Ammon's horn (tissue), 1 donor: ENCODE results near the gene USP17L30.
"Not testable (repeated sequence)": the region's sequence is repeated elsewhere in the genome, so short reads cannot be mapped to it uniquely, and the experiment has no call there.

Source experiments
- DNase-seq: peaks from one replicate; pipeline ENCODE4 v3.0.0-alpha.2; 2016; ENCODE audit warnings: low spot score

The USP17L30 gene, protein sequence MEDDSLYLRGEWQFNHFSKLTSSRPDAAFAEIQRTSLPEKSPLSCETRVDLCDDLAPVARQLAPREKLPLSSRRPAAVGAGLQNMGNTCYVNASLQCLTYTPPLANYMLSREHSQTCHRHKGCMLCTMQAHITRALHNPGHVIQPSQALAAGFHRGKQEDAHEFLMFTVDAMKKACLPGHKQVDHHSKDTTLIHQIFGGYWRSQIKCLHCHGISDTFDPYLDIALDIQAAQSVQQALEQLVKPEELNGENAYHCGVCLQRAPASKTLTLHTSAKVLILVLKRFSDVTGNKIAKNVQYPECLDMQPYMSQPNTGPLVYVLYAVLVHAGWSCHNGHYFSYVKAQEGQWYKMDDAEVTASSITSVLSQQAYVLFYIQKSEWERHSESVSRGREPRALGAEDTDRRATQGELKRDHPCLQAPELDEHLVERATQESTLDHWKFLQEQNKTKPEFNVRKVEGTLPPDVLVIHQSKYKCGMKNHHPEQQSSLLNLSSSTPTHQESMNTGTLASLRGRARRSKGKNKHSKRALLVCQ

GRCh38 chr4:9362829-9363228 is at the start of gene USP17L30:
TSS of gene USP17L30 (plus strand) at chr4:9363129. CDS start at chr4:9363129, 0 bp downstream.
- not testable (repeated sequence) for DNase-seq

DNA sequence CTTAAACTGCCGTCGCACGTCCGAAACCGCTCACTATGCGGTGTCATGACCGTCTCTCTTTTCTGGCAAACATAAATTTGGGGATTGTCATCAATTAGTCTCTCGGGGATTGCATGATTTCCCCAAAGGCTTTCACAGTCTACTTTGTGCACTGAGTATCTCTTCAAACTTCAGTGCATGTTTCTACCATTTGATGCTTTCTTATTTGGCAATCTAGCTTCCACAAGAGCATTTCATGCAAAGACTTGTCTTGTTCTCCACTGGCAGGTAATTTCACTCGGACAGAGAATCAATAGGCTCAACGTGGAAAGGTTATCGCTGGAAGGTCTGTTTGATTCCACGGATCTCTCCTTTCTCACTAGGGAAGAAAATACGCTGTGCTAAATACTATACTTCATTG is 38.7 kb upstream of the USP17L30 start:
- DNase-seq: not testable (repeated sequence)

- DNase-seq: not testable (repeated sequence)
Measured at GRCh38 chr4:9324865-9325264, 38.1 kb upstream of the USP17L30 start, which contains the start of gene USP17L24. TSS of gene USP17L24 (plus strand) at chr4:9325165. CDS start at chr4:9325165, 0 bp downstream.

DNA sequence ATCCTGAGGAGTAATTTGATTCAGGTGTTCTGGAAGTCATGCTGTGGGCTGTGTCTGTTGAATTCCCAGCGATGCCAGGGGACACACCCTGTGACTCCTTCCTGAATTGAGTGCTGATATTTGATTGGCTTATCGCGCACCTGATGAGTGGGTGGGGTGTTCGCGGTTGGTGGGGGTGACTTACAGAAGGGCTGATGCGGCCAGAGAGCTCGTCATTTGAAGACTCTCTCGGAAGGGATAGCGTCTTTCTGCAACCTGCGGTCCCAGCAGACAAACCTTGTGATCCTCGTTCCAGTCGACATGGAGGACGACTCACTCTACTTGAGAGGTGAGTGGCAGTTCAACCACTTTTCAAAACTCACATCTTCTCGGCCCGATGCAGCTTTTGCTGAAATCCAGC is 33.3 kb upstream of the USP17L30 start, which contains the start of gene USP17L25:
Gene USP17L25 (plus strand): TSS at position 301 of the 400 bp plus-strand sequence. CDS start 0 bp downstream, at position 301.
- not testable (repeated sequence) for DNase-seq

GRCh38 chr4:9334358-9334757 is 28.6 kb upstream of the USP17L30 start, which contains the start of gene USP17L26:
TSS of gene USP17L26 (plus strand) at chr4:9334658. CDS start at chr4:9334658, 0 bp downstream.
- not testable (repeated sequence) for DNase-seq

DNA sequence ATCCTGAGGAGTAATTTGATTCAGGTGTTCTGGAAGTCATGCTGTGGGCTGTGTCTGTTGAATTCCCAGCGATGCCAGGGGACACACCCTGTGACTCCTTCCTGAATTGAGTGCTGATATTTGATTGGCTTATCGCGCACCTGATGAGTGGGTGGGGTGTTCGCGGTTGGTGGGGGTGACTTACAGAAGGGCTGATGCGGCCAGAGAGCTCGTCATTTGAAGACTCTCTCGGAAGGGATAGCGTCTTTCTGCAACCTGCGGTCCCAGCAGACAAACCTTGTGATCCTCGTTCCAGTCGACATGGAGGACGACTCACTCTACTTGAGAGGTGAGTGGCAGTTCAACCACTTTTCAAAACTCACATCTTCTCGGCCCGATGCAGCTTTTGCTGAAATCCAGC is 23.8 kb upstream of the USP17L30 start, which contains the start of gene USP17L5:
Gene USP17L5 (plus strand): TSS at position 301 of the 400 bp plus-strand sequence. CDS start 0 bp downstream, at position 301.
- DNase-seq: not testable (repeated sequence)

- not testable (repeated sequence) for DNase-seq
Measured at GRCh38 chr4:9343848-9344247, 19.1 kb upstream of the USP17L30 start, which contains the start of gene USP17L27. TSS of gene USP17L27 (plus strand) at chr4:9344148. CDS start at chr4:9344148, 0 bp downstream.

DNA sequence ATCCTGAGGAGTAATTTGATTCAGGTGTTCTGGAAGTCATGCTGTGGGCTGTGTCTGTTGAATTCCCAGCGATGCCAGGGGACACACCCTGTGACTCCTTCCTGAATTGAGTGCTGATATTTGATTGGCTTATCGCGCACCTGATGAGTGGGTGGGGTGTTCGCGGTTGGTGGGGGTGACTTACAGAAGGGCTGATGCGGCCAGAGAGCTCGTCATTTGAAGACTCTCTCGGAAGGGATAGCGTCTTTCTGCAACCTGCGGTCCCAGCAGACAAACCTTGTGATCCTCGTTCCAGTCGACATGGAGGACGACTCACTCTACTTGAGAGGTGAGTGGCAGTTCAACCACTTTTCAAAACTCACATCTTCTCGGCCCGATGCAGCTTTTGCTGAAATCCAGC is 14.3 kb upstream of the USP17L30 start, which contains the start of gene USP17L28:
Gene USP17L28 (plus strand): TSS at position 301 of the 400 bp plus-strand sequence. CDS start 0 bp downstream, at position 301.
- DNase-seq: not testable (repeated sequence)

DNA sequence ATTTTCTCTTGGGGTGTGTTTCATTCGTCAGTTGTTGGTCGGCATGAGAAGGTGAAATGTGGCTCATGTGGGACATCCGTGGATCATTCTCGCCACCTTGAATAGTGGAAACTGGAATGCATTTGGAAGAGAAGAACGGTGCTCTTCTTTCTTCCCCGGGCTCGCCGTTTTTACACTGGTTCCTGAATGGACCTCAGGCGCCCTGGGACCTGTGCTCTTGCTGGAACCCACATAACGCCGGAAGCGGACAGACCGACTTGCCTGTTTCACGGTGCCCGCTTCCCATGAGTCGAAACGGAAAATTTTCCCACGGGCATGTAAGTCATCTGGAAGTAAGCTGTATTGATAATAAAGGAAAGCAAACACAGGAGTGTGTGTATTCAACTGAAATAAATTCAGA is 12.1 kb upstream of the USP17L30 start:
- not testable (repeated sequence) for DNase-seq

GRCh38 chr4:9353338-9353737 is 9.6 kb upstream of the USP17L30 start, which contains the start of gene USP17L29:
TSS of gene USP17L29 (plus strand) at chr4:9353638. CDS start at chr4:9353638, 0 bp downstream.
- DNase-seq: not testable (repeated sequence)

DNA sequence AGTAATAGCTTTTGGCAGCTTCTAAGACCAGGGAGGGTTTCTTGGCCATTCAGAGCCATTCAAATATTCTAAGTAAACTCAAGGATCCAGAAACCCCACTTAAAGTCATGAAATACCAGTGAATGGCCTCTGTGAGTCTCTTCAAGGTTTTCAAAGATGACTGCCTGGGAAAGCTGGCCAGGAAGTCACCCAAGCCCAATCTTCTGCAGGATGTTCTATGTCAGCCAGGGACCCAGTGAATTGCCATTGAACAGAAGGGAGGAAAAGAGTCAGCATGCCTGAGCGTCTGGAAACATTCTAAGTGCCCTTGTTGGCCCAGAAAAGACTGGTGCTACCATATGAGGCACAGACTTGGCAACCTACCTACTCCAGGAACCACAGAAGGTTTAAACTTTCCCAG is 17.0 kb downstream of the USP17L30 start:
- not testable (repeated sequence) for DNase-seq

DNA sequence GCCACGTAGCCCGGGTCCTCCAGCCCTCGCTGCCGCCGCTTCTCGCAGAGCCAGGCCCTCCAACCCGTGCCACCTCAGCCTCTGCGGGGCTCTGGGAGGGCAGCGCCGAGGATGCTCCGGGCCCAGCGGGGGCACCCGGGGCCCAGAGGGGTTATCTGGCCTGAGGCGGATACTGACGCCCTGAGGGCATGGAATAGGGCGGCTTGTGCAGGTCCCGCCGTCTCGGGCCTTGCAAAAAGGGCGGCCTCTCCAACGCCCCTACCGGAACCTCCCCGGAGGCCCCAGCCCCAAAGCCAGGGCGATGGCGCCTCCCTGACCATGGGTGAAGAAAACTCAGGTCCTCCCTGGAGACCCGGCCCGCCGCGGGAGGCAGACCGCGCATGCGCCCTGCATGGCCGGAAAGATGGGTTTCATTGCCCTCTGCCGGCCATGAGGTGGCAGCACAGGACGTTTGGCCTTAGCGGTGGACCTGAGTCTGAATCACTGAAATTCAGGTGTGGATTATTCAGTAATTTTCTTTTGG is 18.1 kb downstream of the USP17L30 start:
- not testable (repeated sequence) for DNase-seq

GRCh38 chr4:9384126-9384525 is 21.2 kb downstream of the USP17L30 start:
- DNase-seq: no peak

GRCh38 chr4:9389001-9389400 is 26.1 kb downstream of the USP17L30 start:
- not testable (repeated sequence) for DNase-seq

DNA sequence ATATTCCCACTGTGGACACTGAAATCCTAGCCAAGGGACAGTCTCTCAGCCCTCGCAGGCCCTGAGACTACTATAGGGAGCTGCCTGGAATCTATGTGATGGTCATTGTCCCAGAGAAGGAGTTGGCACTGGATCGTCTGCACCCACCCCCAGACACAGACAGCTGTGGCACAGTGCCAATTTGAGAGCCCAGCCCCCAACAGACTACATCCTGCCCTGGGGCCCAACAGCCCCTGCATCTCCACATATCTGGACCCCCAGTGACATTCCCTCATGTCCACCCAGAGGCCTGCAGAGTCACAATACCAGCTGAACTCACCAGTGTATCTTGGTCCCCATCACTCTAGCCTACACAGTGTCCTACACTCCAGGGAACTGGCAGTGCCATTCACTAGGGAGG is 42.8 kb downstream of the USP17L30 start:
- DNase-seq: not testable (repeated sequence)

DNA sequence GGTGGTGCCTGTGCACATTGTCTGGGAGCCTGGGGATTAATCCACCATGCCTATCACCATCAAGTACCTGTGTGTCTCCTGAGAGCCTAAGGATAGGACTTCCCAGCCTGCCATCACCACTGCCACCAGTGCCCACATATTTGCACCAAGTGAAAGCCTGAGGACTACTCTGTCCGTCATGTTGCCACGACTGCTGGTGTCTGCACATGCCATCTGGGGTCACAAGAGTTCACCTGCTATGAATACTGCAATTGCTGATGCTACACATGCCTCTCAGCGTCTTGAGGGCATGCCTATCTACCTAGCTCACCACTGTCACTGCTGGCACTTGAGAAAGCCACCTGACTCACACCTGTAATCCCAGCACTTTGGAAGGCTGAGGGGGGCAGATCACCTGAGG is 43.6 kb downstream of the USP17L30 start:
- DNase-seq: not testable (repeated sequence)

GRCh38 chr4:9409793-9410192 is 46.9 kb downstream of the USP17L30 start:
- no peak for DNase-seq
